ENCODE measurements around the gene PI4KA.
A peak's percentile ranks its signal among the peaks of the same experiment; 100 is the strongest.

The PI4KA gene

GRCh38 chr22:20889025-20889704, 30.6 kb upstream of the PI4KA start:
- no peaks in the 10 kb centered on the region for H3K9me3 ChIP-seq
- H3K4me3 ChIP-seq (ENCODE audit: low read depth, low read length): no peak overlapping the region
- no peaks in the 10 kb centered on the region for H3K27me3 ChIP-seq
- DNase-seq: no peak
- TF ChIP-seq CTCF (IDR thresholded peaks at IDR 0.05; ENCODE audit: low read depth, low read length): no peak
- 0 out of 2 replicates have a peak, but pooled peaks cover 5% of the 10 kb centered on the region for H3K36me3 ChIP-seq
- H3K4me1 ChIP-seq: peaks cover 25% of the 10 kb centered on the region

DNA sequence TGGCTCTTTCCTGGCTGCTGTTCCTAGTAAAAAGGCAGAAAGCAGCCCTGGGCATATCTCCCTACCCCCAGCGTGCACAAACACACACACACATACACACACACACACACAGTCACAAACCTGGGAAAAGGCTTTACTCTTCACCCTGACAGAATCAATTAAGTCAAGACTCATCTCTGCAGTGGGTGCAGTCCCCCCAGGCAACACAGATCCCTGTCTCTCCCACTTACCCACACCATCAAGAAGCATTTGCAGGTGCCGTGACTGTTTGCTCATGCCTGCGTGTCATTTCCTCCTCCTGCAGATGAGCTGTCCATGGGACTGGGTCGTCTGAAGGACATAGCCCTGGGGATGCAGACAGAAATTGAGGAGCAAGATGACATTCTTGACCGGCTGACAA, 28.8 kb upstream of the PI4KA start:
- Histone ChIP-seq H3K4me1 (peaks cover 25% of the 10 kb centered on the region), H3K9me3 (no peaks in the 10 kb centered on the region), H3K27me3 (no peaks in the 10 kb centered on the region), H3K36me3 (peaks cover 5% of the 10 kb centered on the region; the same call in 1 of the 2 replicates), H3K4me3 (ENCODE audit: low read depth, low read length) (no peak overlapping the region)
- TF ChIP-seq CTCF (IDR thresholded peaks at IDR 0.05; ENCODE audit: low read depth, low read length): no peak
- peak; percentile 80 for DNase-seq

GRCh38 chr22:20885557-20886323, 27.1 kb upstream of the PI4KA start:
- H3K36me3 ChIP-seq: peaks cover 12% of the 10 kb centered on the region; the same call in 1 of the 2 replicates
- no peaks in the 10 kb centered on the region for H3K27me3 ChIP-seq
- peak; percentile 98 for TF ChIP-seq CTCF (IDR thresholded peaks at IDR 0.05; ENCODE audit: low read depth, low read length)
- peak; percentile 91 for DNase-seq
- H3K4me1 ChIP-seq: peaks cover 25% of the 10 kb centered on the region
- H3K4me3 ChIP-seq (ENCODE audit: low read depth, low read length): peak overlapping the region; percentile 11; the same call in 1 of the 2 replicates
- no peaks in the 10 kb centered on the region for H3K9me3 ChIP-seq

GRCh38 chr22:20885017-20885556, 26.5 kb upstream of the PI4KA start:
- peaks cover 25% of the 10 kb centered on the region for H3K4me1 ChIP-seq
- H3K9me3 ChIP-seq: no peaks in the 10 kb centered on the region
- TF ChIP-seq CTCF (IDR thresholded peaks at IDR 0.05; ENCODE audit: low read depth, low read length): no peak
- no peak for DNase-seq
- peaks cover 12% of the 10 kb centered on the region; the same call in 1 of the 2 replicates for H3K36me3 ChIP-seq
- H3K27me3 ChIP-seq: no peaks in the 10 kb centered on the region
- H3K4me3 ChIP-seq (ENCODE audit: low read depth, low read length): no peak overlapping the region; the same call in 1 of the 2 replicates

- TF ChIP-seq CTCF (IDR thresholded peaks at IDR 0.05; ENCODE audit: low read depth, low read length): no peak
- Histone ChIP-seq H3K4me3 (ENCODE audit: low read depth, low read length) (no peak overlapping the region), H3K4me1 (peaks cover 23% of the 10 kb centered on the region), H3K36me3 (peaks cover 12% of the 10 kb centered on the region; the same call in 1 of the 2 replicates), H3K27me3 (no peaks in the 10 kb centered on the region), H3K9me3 (no peaks in the 10 kb centered on the region)
- no peak for DNase-seq
These were observed 25.8 kb upstream of the PI4KA start for GRCh38 chr22:20884454-20884853.
